ENCODE measurements around the gene DRICH1.
"Not testable (repeated sequence)": the region's sequence is repeated elsewhere in the genome, so short reads cannot be mapped to it uniquely, and the experiment has no call there.

DRICH1 gene

DNA sequence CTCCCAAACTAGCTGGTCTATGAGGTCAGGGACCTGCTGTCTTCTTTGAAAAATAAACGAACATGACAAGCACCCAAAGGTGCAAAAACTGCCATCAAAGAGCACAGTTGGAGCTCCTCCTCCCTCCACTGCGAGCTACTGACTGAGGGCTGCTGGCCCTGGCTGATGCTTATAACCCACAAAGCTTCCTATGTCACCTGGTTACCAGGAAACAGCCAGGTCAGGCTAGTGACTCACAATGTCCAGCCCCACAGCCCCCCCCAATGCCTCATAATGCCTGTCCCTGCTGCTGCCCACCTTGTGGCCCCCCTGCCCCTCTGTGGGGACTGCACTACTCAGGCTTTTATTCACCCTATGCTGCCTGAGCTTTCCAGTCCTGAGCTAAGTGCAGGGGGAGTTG, at the start of gene DRICH1:
Gene DRICH1, minus strand, starts transcription at position 144 of the 400 bp plus-strand sequence. CDS start 298 bp downstream, outside the sequence.
- DNase-seq: no peak

DNA sequence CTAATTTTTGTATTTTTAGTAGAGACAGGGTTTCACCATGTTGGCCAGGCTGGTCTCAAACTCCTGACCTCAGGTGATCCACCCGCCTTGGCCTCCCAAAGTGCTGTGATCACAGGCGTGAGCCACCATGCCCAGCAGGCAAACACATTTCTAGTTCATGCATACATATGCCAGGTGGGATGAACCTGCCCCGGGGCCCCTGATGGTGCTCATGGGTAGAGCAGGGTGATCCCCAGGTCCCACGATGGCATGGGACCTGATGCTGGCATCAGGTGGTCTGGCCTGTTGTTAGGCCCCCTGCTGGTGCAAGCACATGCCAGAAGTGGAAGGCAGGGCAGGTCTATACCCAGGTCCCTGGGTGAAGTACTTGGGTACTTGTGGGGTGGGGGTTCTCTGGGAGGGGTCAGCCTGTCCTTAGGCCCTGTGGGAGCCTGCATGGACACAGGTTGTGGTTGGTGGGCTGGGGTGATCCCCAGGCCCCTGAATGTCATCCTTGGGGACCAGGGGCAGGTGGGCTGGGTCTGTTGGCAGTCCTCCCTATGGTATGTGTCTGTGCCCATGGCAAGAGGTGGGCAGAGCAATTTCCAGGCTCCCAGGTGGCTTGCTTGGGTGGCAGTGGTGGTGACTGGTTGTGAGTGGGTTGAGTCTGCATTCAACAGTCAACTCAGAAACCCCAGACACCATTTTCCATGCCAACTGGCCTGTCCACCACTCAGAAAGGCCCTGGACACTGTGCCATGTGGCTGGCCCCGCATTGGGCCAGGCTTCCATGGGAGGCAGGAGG, 49.1 kb upstream of the DRICH1 start:
- no peak for DNase-seq

- no peak for DNase-seq
Observed at GRCh38 chr22:23678133-23678532, 46.0 kb upstream of the DRICH1 start.

DNA sequence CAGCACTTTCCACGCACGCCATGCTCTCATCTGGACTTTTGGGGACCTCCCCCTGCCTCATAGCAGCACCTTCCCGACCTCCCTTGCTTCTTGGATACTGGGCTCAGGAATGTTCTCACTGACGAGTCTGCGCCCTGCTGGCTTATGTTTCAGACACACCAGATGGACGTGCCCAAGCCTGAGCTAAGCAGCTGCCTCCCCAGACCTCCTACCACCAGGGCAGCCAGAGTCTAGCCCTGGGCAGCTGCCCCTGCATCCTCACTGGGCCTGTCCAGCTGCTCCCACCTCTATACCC, 45.5 kb upstream of the DRICH1 start:
- DNase-seq: no peak

GRCh38 chr22:23676841-23677700, 45.0 kb upstream of the DRICH1 start:
- DNase-seq: not testable (repeated sequence)

GRCh38 chr22:23675502-23676415, 43.6 kb upstream of the DRICH1 start:
- DNase-seq: peak; percentile 89

DNA sequence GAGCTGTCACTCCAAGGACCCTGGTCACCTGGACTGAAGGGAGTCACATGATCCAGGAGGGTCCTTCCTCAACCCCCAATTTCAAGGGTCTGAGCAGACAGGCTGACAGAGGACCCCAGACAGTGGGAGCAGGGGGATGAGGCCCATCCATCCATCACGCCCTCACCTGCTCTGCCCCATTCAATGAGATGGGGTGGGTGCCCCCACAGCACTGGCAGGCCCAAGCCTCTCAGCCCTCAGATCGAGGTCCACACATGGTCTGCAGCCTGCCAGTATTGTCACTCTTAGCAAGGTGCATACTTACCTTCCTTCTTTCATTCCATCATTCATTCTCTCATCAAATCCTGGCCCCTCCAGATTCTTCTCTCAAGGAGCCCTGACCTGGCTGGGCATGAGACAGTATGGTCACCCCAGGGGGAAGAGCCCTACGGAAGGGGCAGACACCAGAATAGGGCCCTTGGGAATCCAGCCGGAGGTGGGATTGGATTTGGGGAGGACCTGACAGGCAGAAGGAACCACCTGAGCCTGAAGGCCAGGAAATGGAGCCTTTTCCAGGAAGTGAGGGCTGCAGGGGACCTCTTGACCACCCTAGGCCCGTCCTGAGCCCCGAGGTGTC, 42.9 kb upstream of the DRICH1 start:
- DNase-seq: not testable (repeated sequence)

DNA sequence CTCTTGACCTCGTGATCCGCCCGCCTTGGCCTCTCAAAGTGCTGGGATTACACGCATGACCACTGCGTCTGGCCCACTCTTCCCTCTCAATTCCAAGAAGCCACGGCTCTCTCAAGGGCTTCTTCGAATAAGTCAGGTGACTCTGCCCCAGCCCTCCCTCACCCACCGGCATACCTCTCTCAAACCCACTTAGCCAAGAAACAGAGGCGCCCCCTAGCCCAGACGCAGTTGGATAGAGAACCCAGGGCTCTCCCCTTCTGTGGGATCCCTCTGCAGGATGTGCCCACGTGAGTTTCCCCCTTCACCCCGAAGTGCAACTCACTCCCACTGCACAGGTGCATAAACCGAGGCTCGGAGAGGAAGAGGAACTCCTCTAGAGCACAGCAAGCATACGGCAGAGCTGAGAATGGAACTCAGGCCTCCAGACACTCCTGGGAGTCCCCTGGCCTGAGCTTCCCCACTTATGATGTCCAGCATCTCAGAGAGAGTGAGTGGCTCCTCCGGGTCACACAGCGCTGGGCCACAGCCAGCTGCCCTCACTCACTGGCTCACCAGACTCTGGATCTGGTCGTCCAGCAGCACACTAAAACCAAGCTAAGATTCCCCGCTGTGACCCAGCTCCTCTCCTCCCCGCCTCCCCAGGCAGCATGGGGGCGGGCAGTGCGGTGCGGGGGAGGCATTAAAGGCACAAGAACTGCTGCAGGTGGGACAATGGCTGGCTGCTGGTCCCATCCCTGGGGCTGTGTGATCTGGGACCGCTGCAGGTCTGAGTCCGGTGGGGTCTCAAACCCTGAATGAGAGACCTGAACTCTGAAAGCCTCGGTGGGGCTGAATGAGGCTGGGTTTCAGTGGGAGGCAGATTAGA, 41.9 kb upstream of the DRICH1 start:
- DNase-seq: no peak

- no peak for DNase-seq
Observed at GRCh38 chr22:23673050-23673620, 41.0 kb upstream of the DRICH1 start.

- DNase-seq: peak; percentile 46
Observed at GRCh38 chr22:23672307-23673049, 40.4 kb upstream of the DRICH1 start.

- not testable (repeated sequence) for DNase-seq
Observed at GRCh38 chr22:23671387-23671786, 39.3 kb upstream of the DRICH1 start.

- DNase-seq: no peak
Observed at GRCh38 chr22:23670378-23671295, 38.5 kb upstream of the DRICH1 start.

- DNase-seq: not testable (repeated sequence)
Observed at GRCh38 chr22:23660381-23660780, 28.3 kb upstream of the DRICH1 start.

DNA sequence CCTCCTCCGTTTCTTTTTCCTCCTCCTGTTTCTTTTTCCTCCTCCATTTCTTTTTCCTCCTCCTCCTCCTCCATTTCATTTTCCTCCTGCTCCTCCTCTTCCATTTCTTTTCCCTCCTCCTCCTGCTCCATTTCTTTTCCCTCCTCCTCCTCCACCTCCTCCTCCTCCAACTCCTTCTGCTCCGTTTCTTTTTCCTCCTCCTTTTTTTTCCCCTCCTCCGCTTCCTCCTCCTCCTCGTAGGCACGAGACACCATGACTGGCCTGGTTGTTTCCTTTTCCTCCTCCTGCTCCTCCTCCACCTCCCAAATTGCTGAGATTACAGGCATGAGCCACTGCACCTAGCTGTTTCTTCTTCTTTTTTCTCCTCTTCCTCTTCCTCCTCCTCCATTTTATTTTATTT, 25.6 kb upstream of the DRICH1 start:
- no peak for DNase-seq

GRCh38 chr22:23655891-23656475, 23.9 kb upstream of the DRICH1 start:
- DNase-seq: no peak

GRCh38 chr22:23652711-23653110, 20.6 kb upstream of the DRICH1 start:
- no peak for DNase-seq

- no peak for DNase-seq
Observed at GRCh38 chr22:23652286-23652685, 20.2 kb upstream of the DRICH1 start.

GRCh38 chr22:23651676-23652075, 19.6 kb upstream of the DRICH1 start:
- DNase-seq: no peak

- no peak for DNase-seq
Observed at GRCh38 chr22:23649071-23649501, 17.0 kb upstream of the DRICH1 start.
